Measurements from ENCODE around the gene CCNI2.

CCNI2 gene

GRCh38 chr5:132774896-132775295 is 27.7 kb downstream of the CCNI2 start:
- TF ChIP-seq POLR2AphosphoS5 (IDR thresholded peaks at IDR 0.05; ENCODE audit: low read depth, low read length) (no peak), REST (IDR thresholded peaks at IDR 0.05; ENCODE audit: insufficient read depth in 1 of 2, low read depth in 2 of 2, low read length in 2 of 2) (no peak), SIN3A (IDR thresholded peaks at IDR 0.05; ENCODE audit: borderline replicate concordance, insufficient read depth, low read length) (no peak), TAF1 (IDR thresholded peaks at IDR 0.05; ENCODE audit: borderline replicate concordance, insufficient read depth, low read length) (no peak), FOXP2 (optimal IDR thresholded peaks at IDR 0.05; ENCODE audit: borderline replicate concordance, extremely low read depth, extremely low read length, insufficient read depth) (no peak)

GRCh38 chr5:132775476-132775961 is 28.3 kb downstream of the CCNI2 start:
- TF ChIP-seq TAF1 (IDR thresholded peaks at IDR 0.05; ENCODE audit: borderline replicate concordance, insufficient read depth, low read length) (no peak), REST (IDR thresholded peaks at IDR 0.05; ENCODE audit: insufficient read depth in 1 of 2, low read depth in 2 of 2, low read length in 2 of 2) (no peak), SIN3A (IDR thresholded peaks at IDR 0.05; ENCODE audit: borderline replicate concordance, insufficient read depth, low read length) (no peak), POLR2AphosphoS5 (IDR thresholded peaks at IDR 0.05; ENCODE audit: low read depth, low read length) (no peak), FOXP2 (optimal IDR thresholded peaks at IDR 0.05; ENCODE audit: borderline replicate concordance, extremely low read depth, extremely low read length, insufficient read depth) (no peak)

GRCh38 chr5:132776131-132776937 is 29.1 kb downstream of the CCNI2 start:
- TF ChIP-seq POLR2AphosphoS5 (IDR thresholded peaks at IDR 0.05; ENCODE audit: low read depth, low read length) (no peak), FOXP2 (optimal IDR thresholded peaks at IDR 0.05; ENCODE audit: borderline replicate concordance, extremely low read depth, extremely low read length, insufficient read depth) (no peak), SIN3A (IDR thresholded peaks at IDR 0.05; ENCODE audit: borderline replicate concordance, insufficient read depth, low read length) (no peak), TAF1 (IDR thresholded peaks at IDR 0.05; ENCODE audit: borderline replicate concordance, insufficient read depth, low read length) (no peak), REST (IDR thresholded peaks at IDR 0.05; ENCODE audit: insufficient read depth in 1 of 2, low read depth in 2 of 2, low read length in 2 of 2) (no peak)

- no peak for TF ChIP-seq POLR2AphosphoS5 (IDR thresholded peaks at IDR 0.05; ENCODE audit: low read depth, low read length)
- no peak for TF ChIP-seq FOXP2 (optimal IDR thresholded peaks at IDR 0.05; ENCODE audit: borderline replicate concordance, extremely low read depth, extremely low read length, insufficient read depth)
- no peak for TF ChIP-seq SIN3A (IDR thresholded peaks at IDR 0.05; ENCODE audit: borderline replicate concordance, insufficient read depth, low read length)
- TF ChIP-seq TAF1 (IDR thresholded peaks at IDR 0.05; ENCODE audit: borderline replicate concordance, insufficient read depth, low read length): no peak
- TF ChIP-seq REST (IDR thresholded peaks at IDR 0.05; ENCODE audit: insufficient read depth in 1 of 2, low read depth in 2 of 2, low read length in 2 of 2): no peak
Observed at GRCh38 chr5:132776938-132777208, 29.6 kb downstream of the CCNI2 start.
